Osteocyte (in vitro differentiated cells): ENCODE measurements around the gene PLEKHA6. TPM values are rescaled to one million over a fixed set of nuclear protein-coding genes. Genes with fewer than 3 reads are reported as not detected.

Experiments used
- DNase-seq: peaks from one replicate; pipeline ENCODE4 v3.0.0; 2021; ENCODE audit warnings: mixed read lengths; ENCODE audit not compliant: unreplicated experiment; ENCODE audit errors: extremely low spot score
- H3K27ac Mint-ChIP-seq: one replicate; pipeline ENCODE4 v1.8.0; 2021; ENCODE audit warnings: mild to moderate bottlenecking, mixed read lengths; ENCODE audit not compliant: unreplicated experiment
- H3K27me3 Mint-ChIP-seq: one replicate; pipeline ENCODE4 v1.8.0; 2021; ENCODE audit warnings: mixed read lengths; ENCODE audit not compliant: unreplicated experiment
- H3K36me3 Mint-ChIP-seq: one replicate; pipeline ENCODE4 v1.8.0; 2021; ENCODE audit warnings: mixed read lengths; ENCODE audit not compliant: unreplicated experiment
- H3K4me1 Mint-ChIP-seq: one replicate; pipeline ENCODE4 v1.8.0; 2021; ENCODE audit warnings: mixed read lengths; ENCODE audit not compliant: unreplicated experiment
- H3K4me3 Mint-ChIP-seq: one replicate; pipeline ENCODE4 v1.8.0; 2021; ENCODE audit warnings: mild to moderate bottlenecking, moderate library complexity, mixed read lengths; ENCODE audit not compliant: unreplicated experiment
- H3K9me3 Mint-ChIP-seq: one replicate; pipeline ENCODE4 v1.8.0; 2021; ENCODE audit warnings: mixed read lengths; ENCODE audit not compliant: unreplicated experiment
- CTCF ChIP-seq: fragments of 200-600 bp; sonication (generic); IDR thresholded peaks from 2 replicates; pipeline ENCODE4 v1.5.0; 2021; ENCODE audit warnings: antibody characterized with exemption, mild to moderate bottlenecking, moderate library complexity
- total RNA-seq: library from RNA; stranded (reverse); gene quantifications from 2 replicates; pipeline ENCODE4 v1.2.1, GENCODE V29; 2021

Gene PLEKHA6
- total RNA-seq, 1 donor from 2014 or later, result 0.24 TPM

- no peak for DNase-seq
- Mint-ChIP-seq H3K4me3 (no peak overlapping the region), H3K4me1 (peaks cover 5% of the 10 kb centered on the region), H3K27ac (no peak overlapping the region), H3K9me3 (no peaks in the 10 kb centered on the region), H3K36me3 (no peaks in the 10 kb centered on the region), H3K27me3 (peaks cover 40% of the 10 kb centered on the region)
- no peak for TF ChIP-seq CTCF
These were observed 94.9 kb downstream of the PLEKHA6 start for GRCh38 chr1:204264805-204265204.

- H3K4me3 Mint-ChIP-seq, result no peak overlapping the region
- no peak for TF ChIP-seq CTCF
- no peaks in the 10 kb centered on the region for H3K9me3 Mint-ChIP-seq
- DNase-seq, result no peak
- peaks cover 33% of the 10 kb centered on the region for H3K27me3 Mint-ChIP-seq
- peaks cover 5% of the 10 kb centered on the region for H3K4me1 Mint-ChIP-seq
- H3K36me3 Mint-ChIP-seq, result no peaks in the 10 kb centered on the region
- H3K27ac Mint-ChIP-seq, result no peak overlapping the region
These were observed 96.3 kb downstream of the PLEKHA6 start for GRCh38 chr1:204263254-204263910.

GRCh38 chr1:204262506-204263253, 97.0 kb downstream of the PLEKHA6 start:
- H3K27ac Mint-ChIP-seq, result no peak overlapping the region
- DNase-seq, result no peak
- no peak overlapping the region for H3K4me3 Mint-ChIP-seq
- peaks cover 33% of the 10 kb centered on the region for H3K27me3 Mint-ChIP-seq
- H3K9me3 Mint-ChIP-seq, result no peaks in the 10 kb centered on the region
- peaks cover 5% of the 10 kb centered on the region for H3K4me1 Mint-ChIP-seq
- no peak for TF ChIP-seq CTCF
- H3K36me3 Mint-ChIP-seq, result no peaks in the 10 kb centered on the region

GRCh38 chr1:204261746-204262505, 97.8 kb downstream of the PLEKHA6 start:
- Mint-ChIP-seq H3K27ac (no peak overlapping the region), H3K4me3 (no peak overlapping the region), H3K36me3 (no peaks in the 10 kb centered on the region), H3K27me3 (peaks cover 29% of the 10 kb centered on the region), H3K4me1 (peaks cover 5% of the 10 kb centered on the region), H3K9me3 (no peaks in the 10 kb centered on the region)
- no peak for DNase-seq
- no peak for TF ChIP-seq CTCF

GRCh38 chr1:204261266-204261665, 98.5 kb downstream of the PLEKHA6 start:
- Mint-ChIP-seq H3K4me1 (peaks cover 7% of the 10 kb centered on the region), H3K36me3 (no peaks in the 10 kb centered on the region), H3K27me3 (peaks cover 23% of the 10 kb centered on the region), H3K9me3 (no peaks in the 10 kb centered on the region), H3K27ac (no peak overlapping the region), H3K4me3 (no peak overlapping the region)
- TF ChIP-seq CTCF, result no peak
- DNase-seq, result no peak
